H9 (cell line): ENCODE results near the gene DRGX. TPM values are rescaled to one million over a fixed set of nuclear protein-coding genes. Genes with fewer than 3 reads are reported as not detected.

Experiments
- DNase-seq: peaks from one replicate; pipeline ENCODE4 v3.0.0-alpha.2; 2017
- H2AFZ ChIP-seq: one replicate; pipeline ENCODE4 v1.6.1; 2013; ENCODE audit warnings: mild to moderate bottlenecking, low read length, control low read depth, moderate library complexity
- H2AK5ac ChIP-seq: 2 replicates; pipeline ENCODE4 v1.6.1; 2013; ENCODE audit warnings: low read length, control low read depth, mixed read lengths; ENCODE audit not compliant: insufficient read length
- H2BK120ac ChIP-seq: one replicate; pipeline ENCODE4 v1.6.1; 2013; ENCODE audit warnings: low read depth, mild to moderate bottlenecking, low read length, control low read depth, inconsistent platforms; ENCODE audit not compliant: poor library complexity, severe bottlenecking
- H2BK12ac ChIP-seq: 2 replicates; pipeline ENCODE4 v1.6.1; 2013; ENCODE audit warnings: low read length, control low read depth, mixed read lengths, low read depth; ENCODE audit not compliant: insufficient read length
- H2BK15ac ChIP-seq: 2 replicates; pipeline ENCODE4 v1.6.1; 2013; ENCODE audit warnings: low read depth, low read length, control low read depth
- H2BK20ac ChIP-seq: one replicate; pipeline ENCODE4 v1.6.1; 2013; ENCODE audit warnings: low read depth, mild to moderate bottlenecking, low read length, control low read depth, inconsistent platforms; ENCODE audit not compliant: poor library complexity, severe bottlenecking
- H2BK5ac ChIP-seq: 2 replicates; pipeline ENCODE4 v1.6.1; 2013; ENCODE audit warnings: low read length, control low read depth, mixed read lengths; ENCODE audit not compliant: insufficient read length
- H3K14ac ChIP-seq: 2 replicates; pipeline ENCODE4 v1.6.1; 2013; ENCODE audit warnings: low read length, control low read depth; ENCODE audit not compliant: insufficient read depth
- H3K18ac ChIP-seq: 2 replicates; pipeline ENCODE4 v1.6.1; 2013; ENCODE audit warnings: low read depth, mild to moderate bottlenecking, mixed read lengths, low read length, control low read depth; ENCODE audit not compliant: insufficient read length
- H3K23ac ChIP-seq: 2 replicates; pipeline ENCODE4 v1.6.1; 2013; ENCODE audit warnings: low read length, control low read depth, mixed read lengths, low read depth; ENCODE audit not compliant: insufficient read length
- H3K23me2 ChIP-seq: 2 replicates; pipeline ENCODE4 v1.6.1; 2013; ENCODE audit warnings: low read depth, mild to moderate bottlenecking, mixed read lengths, low read length, control low read depth; ENCODE audit not compliant: insufficient read length, poor library complexity, severe bottlenecking
- H3K27ac ChIP-seq: 2 replicates; pipeline ENCODE4 v1.5.1; 2013; ENCODE audit warnings: low read length, control low read depth, mixed read lengths, low read depth; ENCODE audit not compliant: insufficient read length
- H3K27me3 ChIP-seq: 2 replicates; pipeline ENCODE4 v1.6.1; 2013; ENCODE audit warnings: low read length, control low read depth, inconsistent platforms; ENCODE audit not compliant: insufficient read depth
- H3K4ac ChIP-seq: 2 replicates; pipeline ENCODE4 v1.6.1; 2013; ENCODE audit warnings: low read depth, mild to moderate bottlenecking, control low read depth, inconsistent platforms, low read length, moderate library complexity
- H3K4me1 ChIP-seq: 2 replicates; pipeline ENCODE4 v1.6.1; 2013; ENCODE audit warnings: low read length, control low read depth, inconsistent platforms; ENCODE audit not compliant: insufficient read depth
- H3K4me2 ChIP-seq: 2 replicates; pipeline ENCODE4 v1.6.1; 2013; ENCODE audit warnings: low read length, control low read depth, mixed read lengths; ENCODE audit not compliant: insufficient read length, insufficient read depth
- H3K56ac ChIP-seq: 2 replicates; pipeline ENCODE4 v1.6.1; 2013; ENCODE audit warnings: low read depth, mild to moderate bottlenecking, mixed read lengths, low read length, control low read depth; ENCODE audit not compliant: insufficient read length
- H3K79me1 ChIP-seq: 2 replicates; pipeline ENCODE4 v1.6.1; 2013; ENCODE audit warnings: low read depth, mild to moderate bottlenecking, moderate library complexity, low read length, control low read depth, inconsistent platforms; ENCODE audit not compliant: insufficient read depth, poor library complexity, severe bottlenecking
- H3K79me2 ChIP-seq: 2 replicates; pipeline ENCODE4 v1.6.1; 2013; ENCODE audit warnings: low read length, control low read depth, inconsistent platforms; ENCODE audit not compliant: insufficient read depth
- H3K9ac ChIP-seq: 2 replicates; pipeline ENCODE4 v1.6.1; 2013; ENCODE audit warnings: low read length, control low read depth, mixed read lengths; ENCODE audit not compliant: insufficient read length; ENCODE audit errors: extremely low read depth
- H3K9me3 ChIP-seq: one replicate; pipeline ENCODE4 v1.6.1; 2013; ENCODE audit warnings: low read depth, low read length, inconsistent platforms; ENCODE audit not compliant: control insufficient read depth
- H3T11ph ChIP-seq: one replicate; pipeline ENCODE4 v1.6.1; 2013; ENCODE audit warnings: mild to moderate bottlenecking, low read length, control low read depth, inconsistent platforms
- H4K20me1 ChIP-seq: one replicate; pipeline ENCODE4 v1.6.1; 2013; ENCODE audit not compliant: control insufficient read depth, insufficient read length, insufficient read depth
- H4K5ac ChIP-seq: 2 replicates; pipeline ENCODE4 v1.6.1; 2013; ENCODE audit warnings: low read depth, mild to moderate bottlenecking, mixed read lengths, low read length, control low read depth; ENCODE audit not compliant: insufficient read length
- H4K8ac ChIP-seq: replicated peaks from 2 replicates; pipeline ENCODE4 v1.6.1; 2013; ENCODE audit warnings: low read length, control low read depth, mixed read lengths, low read depth; ENCODE audit not compliant: insufficient read length
- H4K91ac ChIP-seq: 2 replicates; pipeline ENCODE4 v1.6.1; 2013; ENCODE audit warnings: low read depth, mild to moderate bottlenecking, moderate library complexity, mixed read lengths, low read length, control low read depth; ENCODE audit not compliant: insufficient read length
- H3K27ac Mint-ChIP-seq, 3 experiments: 2 replicates in 2 of 3; 3 replicates in 1 of 3; pipeline ENCODE4 v1.8.0; 2020 to 2021; ENCODE audit warnings: mixed read lengths in 3 of 3, mild to moderate bottlenecking in 1 of 3, moderate library complexity in 1 of 3
- H3K27me3 Mint-ChIP-seq: 2 replicates; pipeline ENCODE4 v1.8.0; 2021; ENCODE audit warnings: low read depth, mild to moderate bottlenecking, moderate library complexity, mixed read lengths
- H3K36me3 Mint-ChIP-seq, 3 experiments: 2 replicates in 2 of 3; 3 replicates in 1 of 3; pipeline ENCODE4 v1.8.0; 2020 to 2021; ENCODE audit warnings: low read depth in 3 of 3, mixed read lengths in 3 of 3; ENCODE audit not compliant: insufficient read depth in 1 of 3
- H3K4me1 Mint-ChIP-seq, 2 experiments: 2 replicates each; pipeline ENCODE4 v1.8.0; 2020; ENCODE audit warnings: mixed read lengths in 2 of 2
- H3K4me3 Mint-ChIP-seq, 2 experiments: 2 replicates in 1 of 2; 3 replicates in 1 of 2; pipeline ENCODE4 v1.8.0; 2020 to 2021; ENCODE audit warnings: mild to moderate bottlenecking in 2 of 2, mixed read lengths in 2 of 2, moderate library complexity in 1 of 2
- H3K9me3 Mint-ChIP-seq, 2 experiments: 2 replicates in 1 of 2; 3 replicates in 1 of 2; pipeline ENCODE4 v1.8.0; 2020; ENCODE audit warnings: mild to moderate bottlenecking in 2 of 2, mixed read lengths in 2 of 2, moderate library complexity in 1 of 2
- CTCF ChIP-seq: fragments of 200-600 bp; sonication (generic); conservative IDR thresholded peaks from 3 replicates; pipeline ENCODE4 v1.8.0; 2021; ENCODE audit warnings: antibody characterized with exemption, mild to moderate bottlenecking
- WGBS: extraction: QIAGEN DNeasy Blood & Tissue Kit; methylation state at CpG from one replicate; pipeline ENCODE4 v1.1.7; 2013; ENCODE audit warnings: missing lambda C conversion rate, low lambda C conversion rate, mixed read lengths; ENCODE audit not compliant: insufficient read length; ENCODE audit errors: extremely low coverage; 5-methylcytosine and 5-hydroxymethylcytosine counted together
- total RNA-seq: library from RNA; stranded (reverse); gene quantifications from 2 replicates; pipeline ENCODE4 v1.2.1, GENCODE V29; 2021

DRGX gene
- total RNA-seq, 1 experiment from 2014 or later = not detected

- no peak overlapping the region for H3K4ac ChIP-seq
- no peak overlapping the region for H2BK20ac ChIP-seq
- H4K20me1 ChIP-seq = no peaks in the 10 kb centered on the region
- Mint-ChIP-seq H3K36me3 (no peaks in the 10 kb centered on the region), H3K4me3 (no peak overlapping the region), H3K4me1 (peaks cover 10 to 11% of the 10 kb centered on the region in 2 experiments), H3K27me3 (peaks cover 4% of the 10 kb centered on the region), H3K27ac (0 out of 7 replicates have a peak overlapping the region, but pooled peaks of 1 of the 3 experiments have one; percentile 35), H3K9me3 (no peaks in the 10 kb centered on the region; a peak in 1 of 5 replicates)
- no peaks in the 10 kb centered on the region for H3K4me1 ChIP-seq
- H3K27me3 ChIP-seq = no peaks in the 10 kb centered on the region
- H3K9me3 ChIP-seq = no peaks in the 10 kb centered on the region
- TF ChIP-seq CTCF = no peak
- no peak overlapping the region for H3K4me2 ChIP-seq
- H4K8ac ChIP-seq = no peak overlapping the region
- H3K56ac ChIP-seq = no peak overlapping the region
- H2AFZ ChIP-seq = no peak overlapping the region
- no CpG with 5 or more reads among the region's 23 CpGs for WGBS
- no peak overlapping the region for H3T11ph ChIP-seq
- H3K18ac ChIP-seq = no peak overlapping the region
- H2BK5ac ChIP-seq = no peak overlapping the region
- H2BK12ac ChIP-seq = no peak overlapping the region
- no peak overlapping the region for H4K5ac ChIP-seq
- H3K23ac ChIP-seq = no peak overlapping the region
- H3K23me2 ChIP-seq = no peaks in the 10 kb centered on the region
- no peak overlapping the region for H2BK120ac ChIP-seq
- no peak overlapping the region for H3K27ac ChIP-seq
- no peak overlapping the region for H3K14ac ChIP-seq
- no peaks in the 10 kb centered on the region for H3K79me1 ChIP-seq
- H4K91ac ChIP-seq = no peak overlapping the region
- no peak overlapping the region for H2AK5ac ChIP-seq
- no peak for DNase-seq
- H2BK15ac ChIP-seq = no peak overlapping the region
- H3K9ac ChIP-seq = no peak overlapping the region
- H3K79me2 ChIP-seq = no peaks in the 10 kb centered on the region
These were observed 30.0 kb downstream of the DRGX start for GRCh38 chr10:49365675-49366415.
